Keratinocyte (primary cell): ENCODE measurements around the gene TELO2. TPM values are rescaled to one million over a fixed set of nuclear protein-coding genes. Genes with fewer than 3 reads are reported as not detected.

Source experiments
- DNase-seq: peaks from one replicate; pipeline ENCODE4 v3.0.0-alpha.2; 2011; ENCODE audit warnings: low read depth, missing footprints, low spot score
- FAIRE-seq: peaks from 2 replicates; lab custom pipeline; 2011; peaks lifted over from hg19 to GRCh38; lab: Jason Lieb, UNC
- H2AFZ ChIP-seq: 2 replicates; pipeline ENCODE4 v1.6.0; 2012; ENCODE audit warnings: low read length, control low read depth, inconsistent platforms; ENCODE audit not compliant: control insufficient read depth
- H3K27ac ChIP-seq: 2 replicates; pipeline ENCODE4 v1.5.1; 2011; ENCODE audit warnings: low read length; ENCODE audit not compliant: control insufficient read depth, insufficient read depth
- H3K27me3 ChIP-seq: 3 replicates; pipeline ENCODE4 v1.6.0; 2011; ENCODE audit warnings: low read length; ENCODE audit not compliant: control insufficient read depth, insufficient read depth; ENCODE audit errors: extremely low read depth
- H3K36me3 ChIP-seq, 2 experiments: 2 replicates in 1 of 2; 3 replicates in 1 of 2; pipeline ENCODE4 v1.5.1; 2011; ENCODE audit warnings: low read length in 2 of 2, mild to moderate bottlenecking in 1 of 2; ENCODE audit not compliant: control insufficient read depth in 2 of 2, insufficient read depth in 2 of 2; ENCODE audit errors: extremely low read depth in 1 of 2
- H3K4me1 ChIP-seq: 3 replicates; pipeline ENCODE4 v1.5.1; 2011; ENCODE audit warnings: low read length; ENCODE audit not compliant: control insufficient read depth, insufficient read depth; ENCODE audit errors: extremely low read depth
- H3K4me2 ChIP-seq: 3 replicates; pipeline ENCODE4 v1.6.0; 2011; ENCODE audit warnings: low read depth, low read length; ENCODE audit not compliant: control insufficient read depth, insufficient read depth; ENCODE audit errors: extremely low read depth
- H3K4me3 ChIP-seq, 3 experiments: fragments of 200-600 bp in 1 of 3; sonication (generic) in 1 of 3; 2 replicates in 2 of 3; 3 replicates in 1 of 3; pipeline ENCODE4 v1.5.1; 2011 to 2016; ENCODE audit warnings: low read length in 3 of 3, mild to moderate bottlenecking in 3 of 3, control low read depth in 2 of 3, inconsistent platforms in 1 of 3, low read depth in 1 of 3, mixed read lengths in 1 of 3, mixed run types in 1 of 3, moderate library complexity in 1 of 3; ENCODE audit not compliant: control insufficient read depth in 2 of 3, insufficient read depth in 2 of 3; ENCODE audit errors: extremely low read depth in 1 of 3
- H3K79me2 ChIP-seq: 2 replicates; pipeline ENCODE4 v1.6.0; 2012; ENCODE audit warnings: low read length; ENCODE audit not compliant: control insufficient read depth, insufficient read depth
- H3K9ac ChIP-seq: 3 replicates; pipeline ENCODE4 v1.6.0; 2011; ENCODE audit warnings: low read length; ENCODE audit not compliant: control insufficient read depth, insufficient read depth; ENCODE audit errors: extremely low read depth
- H3K9me1 ChIP-seq: 3 replicates; pipeline ENCODE4 v1.6.0; 2011; ENCODE audit warnings: low read length; ENCODE audit not compliant: control insufficient read depth, insufficient read depth; ENCODE audit errors: extremely low read depth
- H3K9me3 ChIP-seq: 2 replicates; pipeline ENCODE4 v1.5.1; 2012; ENCODE audit warnings: low read depth, low read length; ENCODE audit not compliant: control insufficient read depth
- H4K20me1 ChIP-seq: 3 replicates; pipeline ENCODE4 v1.6.0; 2011; ENCODE audit warnings: low read length; ENCODE audit not compliant: control insufficient read depth, insufficient read depth; ENCODE audit errors: extremely low read depth
- CTCF ChIP-seq, 3 experiments: IDR thresholded peaks in 1 of 3; conservative IDR thresholded peaks in 1 of 3; optimal IDR thresholded peaks in 1 of 3; 2 replicates in 2 of 3; 3 replicates in 1 of 3; pipeline versions ENCODE3 to v1.5.1; 2011; ENCODE audit warnings: low read length in 3 of 3, mild to moderate bottlenecking in 3 of 3, moderate library complexity in 2 of 3, control low read depth in 1 of 3, inconsistent platforms in 1 of 3; ENCODE audit not compliant: insufficient read depth in 2 of 3; ENCODE audit errors: extremely low read depth in 1 of 3
- EZH2 ChIP-seq: IDR thresholded peaks from one replicate; pipeline ENCODE4 v1.6.1; 2012; ENCODE audit warnings: inconsistent platforms, mild to moderate bottlenecking, low read length, moderate library complexity
- dilution Hi-C: fragments of 300-500 bp; cut with MboI; formaldehyde crosslinking; loops from one replicate; pipeline ENCODE4 v1.7.0; 2020; ENCODE audit warnings: low sequenced_read_pairs; ENCODE audit not compliant: extremely low pct_ligation_motif_present
- polyA plus RNA-seq, 5 experiments: library from polyadenylated mRNA; depleted of rRNA in 3 of 5; stranded (reverse) in 3 of 5; stranded (forward) in 1 of 5; unstranded in 1 of 5; fragments of >200 nt; gene quantifications; 1 replicate in 1 of 5; 2 replicates in 3 of 5; 3 replicates in 1 of 5; pipeline versions ENCODE4 v1.2.1 to v1.2.3, GENCODE V29; 2011 to 2012; ENCODE audit warnings: missing spikeins in 2 of 5, low read depth in 1 of 5, low replicate concordance in 1 of 5

The TELO2 gene
- polyA plus RNA-seq, 1 donor (not counting 4 experiments of a cell fraction or from before 2014, with no cell fraction given), result 7.9 TPM

DNA sequence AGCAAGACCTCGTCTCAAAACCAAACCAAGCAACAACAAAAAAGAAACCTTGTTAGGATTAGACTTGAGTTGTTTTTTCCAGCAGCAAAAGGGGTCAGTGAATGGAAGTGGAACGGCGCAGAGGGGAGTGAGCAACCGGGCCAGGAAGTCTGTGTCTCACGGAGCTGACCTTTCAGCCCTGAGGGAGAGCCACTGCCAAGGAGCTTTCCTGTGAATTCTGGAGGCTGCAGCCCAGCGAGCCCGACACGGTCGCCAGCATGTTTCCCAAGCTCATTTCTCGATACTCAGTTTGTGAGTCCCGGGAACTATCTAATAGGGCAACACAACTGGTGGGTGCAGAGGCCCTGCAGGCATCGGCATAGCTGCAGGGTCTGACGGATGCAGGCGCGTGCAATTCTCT lies 19.6 kb downstream of the TELO2 start:
- Histone ChIP-seq H3K27me3 (no peaks in the 10 kb centered on the region), H3K9ac (no peak overlapping the region), H3K36me3 (peaks cover 0 to 7% of the 10 kb centered on the region in 2 experiments), H3K4me3 (no peak overlapping the region), H3K9me3 (no peaks in the 10 kb centered on the region), H3K9me1 (no peaks in the 10 kb centered on the region), H2AFZ (no peak overlapping the region), H3K79me2 (no peaks in the 10 kb centered on the region), H4K20me1 (no peaks in the 10 kb centered on the region), H3K4me2 (no peak overlapping the region), H3K4me1 (no peaks in the 10 kb centered on the region), H3K27ac (no peak overlapping the region)
- TF ChIP-seq EZH2 (no peak), CTCF (optimal IDR thresholded peaks at IDR 0.05 in 1 of 3, IDR thresholded peaks at IDR 0.05 in 1 of 3, conservative IDR thresholded peaks at IDR 0.05 in 1 of 3; ENCODE audit: extremely low read depth in 1 of 3, insufficient read depth in 2 of 3, low read length in 3 of 3) (no peak)
- dilution Hi-C loops, result no loop called here
- no peak for DNase-seq
- FAIRE-seq, result no peak

DNA sequence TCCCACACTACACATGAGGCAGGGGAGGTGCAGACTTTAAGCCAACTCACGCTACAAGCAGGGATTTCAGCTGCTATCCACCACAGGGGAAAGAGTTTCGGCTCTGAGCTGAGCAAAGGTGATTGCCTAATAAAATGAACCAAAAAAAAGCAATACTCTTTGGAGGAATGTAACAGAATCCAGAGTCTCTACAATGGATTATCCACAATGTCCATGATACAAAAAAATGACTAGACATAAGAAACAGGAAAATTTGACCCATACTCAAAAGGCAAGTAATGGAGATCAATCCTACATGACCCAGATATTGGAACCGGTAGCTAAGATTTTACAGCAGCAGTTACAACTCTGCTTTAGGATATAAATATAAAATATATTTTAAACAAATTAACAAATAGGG lies 21.3 kb downstream of the TELO2 start:
- no peak for DNase-seq
- TF ChIP-seq EZH2, result no peak
- TF ChIP-seq CTCF (optimal IDR thresholded peaks at IDR 0.05 in 1 of 3, IDR thresholded peaks at IDR 0.05 in 1 of 3, conservative IDR thresholded peaks at IDR 0.05 in 1 of 3; ENCODE audit: extremely low read depth in 1 of 3, insufficient read depth in 2 of 3, low read length in 3 of 3), result no peak

More for the DNA sequence above, 21.3 kb downstream of the TELO2 start:
- H3K9me3 ChIP-seq, result no peaks in the 10 kb centered on the region
- H3K36me3 ChIP-seq, result peaks cover 0 to 7% of the 10 kb centered on the region in 2 experiments
- no peak overlapping the region for H3K9ac ChIP-seq
- no peak overlapping the region for H3K27ac ChIP-seq
- H3K4me2 ChIP-seq, result no peak overlapping the region
- dilution Hi-C loops, result no loop called here
- no peak overlapping the region for H2AFZ ChIP-seq
- no peaks in the 10 kb centered on the region for H3K79me2 ChIP-seq
- no peak for FAIRE-seq
- H3K4me3 ChIP-seq, result no peak overlapping the region
- H3K4me1 ChIP-seq, result no peaks in the 10 kb centered on the region
- no peaks in the 10 kb centered on the region for H3K27me3 ChIP-seq
- no peaks in the 10 kb centered on the region for H4K20me1 ChIP-seq
- H3K9me1 ChIP-seq, result no peaks in the 10 kb centered on the region
